C4-2B (cell line): ENCODE data around the gene RAB27A.

Experiments
- CTCF ChIP-seq: fragments of 450-650 bp; conservative IDR thresholded peaks from 2 replicates; pipeline ENCODE4 v1.5.1; 2017; ENCODE audit warnings: mild to moderate bottlenecking
- ZFX ChIP-seq: fragments of 450-650 bp; IDR thresholded peaks from 2 replicates; pipeline ENCODE4 v1.6.1; 2017

- no peak for TF ChIP-seq CTCF
- no peak for TF ChIP-seq ZFX
Observed at GRCh38 chr15:55277715-55278114, 11.9 kb downstream of the RAB27A start.
